ENCODE measurements around the gene BTBD18. TPM values are rescaled to one million over a fixed set of nuclear protein-coding genes. Genes with fewer than 3 reads are reported as not detected.

The BTBD18 gene, protein sequence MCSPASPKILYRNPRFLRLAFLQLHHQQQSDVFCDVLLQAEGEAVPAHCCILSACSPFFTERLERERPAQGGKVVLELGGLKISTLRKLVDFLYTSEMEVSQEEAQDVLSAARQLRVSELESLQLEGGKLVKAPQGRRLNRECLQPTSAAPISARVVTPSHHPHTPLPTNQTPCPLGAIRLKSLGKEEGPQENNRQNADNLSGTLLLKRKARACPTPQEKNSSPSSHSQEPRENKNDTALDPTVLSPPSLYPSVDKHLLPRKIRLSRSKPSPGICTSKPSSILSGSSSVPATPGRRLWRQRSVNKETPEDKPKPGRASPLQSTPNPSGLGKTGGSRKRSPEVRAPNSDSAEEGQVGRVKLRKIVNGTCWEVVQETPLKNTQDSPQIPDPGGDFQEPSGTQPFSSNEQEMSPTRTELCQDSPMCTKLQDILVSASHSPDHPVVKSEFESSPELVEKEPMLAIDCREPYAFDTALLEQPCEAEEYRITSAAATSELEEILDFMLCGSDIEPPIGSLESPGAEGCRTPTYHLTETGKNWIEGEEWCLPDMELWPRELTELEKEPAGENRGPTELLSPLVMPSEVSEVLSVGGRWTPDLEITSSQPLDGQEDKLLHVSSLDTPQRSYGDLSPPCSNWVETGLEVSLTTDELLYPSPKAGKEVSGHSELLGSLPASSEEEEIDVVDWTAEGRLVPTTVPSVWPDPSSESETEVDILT
- not detected in 2 replicates for total RNA-seq

DNA sequence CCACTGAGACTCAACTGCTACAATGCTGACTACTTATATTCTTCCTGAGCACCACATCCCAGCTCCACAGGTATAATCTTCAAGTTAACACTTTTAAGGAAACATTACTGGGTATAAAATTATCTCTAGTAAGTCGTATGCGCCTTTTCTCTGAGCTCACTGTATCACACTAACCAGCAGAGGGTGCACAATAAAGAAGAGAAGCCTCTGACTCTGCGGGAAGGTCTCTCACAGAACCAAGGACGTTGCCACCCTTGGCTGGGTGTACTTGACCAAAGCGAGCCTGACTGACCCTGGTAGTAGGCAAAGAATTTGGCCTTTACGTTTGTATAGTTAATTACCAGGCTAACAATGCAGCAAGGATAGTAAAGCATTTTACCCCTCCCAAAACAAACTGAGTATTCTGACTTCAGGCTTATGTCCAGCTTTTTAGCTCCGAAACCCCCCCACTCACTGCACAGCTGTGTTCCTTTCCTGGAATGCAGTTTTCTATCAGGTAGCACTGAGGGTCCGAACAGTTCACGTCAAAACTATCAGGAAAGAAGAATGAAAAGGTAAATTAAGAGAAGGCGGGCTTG, at the start of gene BTBD18:
TSS of gene BTBD18 (minus strand) at position 144 of the 578 bp plus-strand sequence. CDS start 631 bp downstream, outside the sequence.

DNA sequence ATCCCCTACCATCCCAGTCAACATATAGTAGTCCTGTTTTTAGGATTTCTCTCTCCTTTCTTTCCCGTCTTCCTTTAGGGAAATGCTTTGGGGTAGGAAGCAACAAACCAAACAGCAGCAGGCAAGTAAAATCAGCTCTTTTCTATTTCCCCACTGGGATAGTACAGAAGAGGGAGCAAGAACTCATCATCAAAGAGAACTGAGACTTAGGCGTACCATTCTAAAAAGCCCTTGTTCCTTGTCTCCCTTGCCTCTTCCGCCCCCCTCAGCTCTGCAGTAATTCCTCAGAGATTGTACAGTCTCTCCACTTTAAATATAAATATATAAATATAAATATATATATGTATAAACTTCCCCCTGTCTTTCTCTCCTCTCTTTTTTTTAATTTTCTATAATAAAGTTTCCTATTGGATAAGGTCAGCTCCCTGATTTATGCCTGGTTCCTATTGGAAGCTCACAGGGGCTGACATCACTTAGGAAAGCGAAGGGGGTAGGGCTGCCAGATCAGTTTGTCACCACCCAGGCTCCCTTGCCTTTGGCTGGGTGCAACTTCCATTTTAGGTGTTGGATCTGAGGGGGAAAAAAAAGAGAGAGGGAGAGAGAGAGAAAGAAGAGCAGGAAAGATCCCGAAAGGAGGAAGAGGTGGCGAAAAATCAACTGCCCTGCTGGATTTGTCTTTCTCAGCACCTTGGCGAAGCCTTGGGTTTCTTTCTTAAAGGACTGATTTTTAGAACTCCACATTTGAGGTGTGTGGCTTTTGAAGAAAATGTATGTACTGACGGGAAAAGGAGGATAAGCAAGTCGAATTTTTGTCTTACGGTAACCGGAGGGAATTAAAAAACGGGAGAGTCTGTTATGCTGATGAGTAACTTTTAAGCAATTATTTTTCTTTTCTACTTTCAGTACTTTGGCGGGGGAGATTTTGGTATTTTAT, 9.9 kb upstream of the BTBD18 start, which contains the start of gene CTNND1:
TSS of gene CTNND1 (plus strand) at position 502 of the 934 bp plus-strand sequence. CDS start 29,677 bp downstream, outside the sequence.

DNA sequence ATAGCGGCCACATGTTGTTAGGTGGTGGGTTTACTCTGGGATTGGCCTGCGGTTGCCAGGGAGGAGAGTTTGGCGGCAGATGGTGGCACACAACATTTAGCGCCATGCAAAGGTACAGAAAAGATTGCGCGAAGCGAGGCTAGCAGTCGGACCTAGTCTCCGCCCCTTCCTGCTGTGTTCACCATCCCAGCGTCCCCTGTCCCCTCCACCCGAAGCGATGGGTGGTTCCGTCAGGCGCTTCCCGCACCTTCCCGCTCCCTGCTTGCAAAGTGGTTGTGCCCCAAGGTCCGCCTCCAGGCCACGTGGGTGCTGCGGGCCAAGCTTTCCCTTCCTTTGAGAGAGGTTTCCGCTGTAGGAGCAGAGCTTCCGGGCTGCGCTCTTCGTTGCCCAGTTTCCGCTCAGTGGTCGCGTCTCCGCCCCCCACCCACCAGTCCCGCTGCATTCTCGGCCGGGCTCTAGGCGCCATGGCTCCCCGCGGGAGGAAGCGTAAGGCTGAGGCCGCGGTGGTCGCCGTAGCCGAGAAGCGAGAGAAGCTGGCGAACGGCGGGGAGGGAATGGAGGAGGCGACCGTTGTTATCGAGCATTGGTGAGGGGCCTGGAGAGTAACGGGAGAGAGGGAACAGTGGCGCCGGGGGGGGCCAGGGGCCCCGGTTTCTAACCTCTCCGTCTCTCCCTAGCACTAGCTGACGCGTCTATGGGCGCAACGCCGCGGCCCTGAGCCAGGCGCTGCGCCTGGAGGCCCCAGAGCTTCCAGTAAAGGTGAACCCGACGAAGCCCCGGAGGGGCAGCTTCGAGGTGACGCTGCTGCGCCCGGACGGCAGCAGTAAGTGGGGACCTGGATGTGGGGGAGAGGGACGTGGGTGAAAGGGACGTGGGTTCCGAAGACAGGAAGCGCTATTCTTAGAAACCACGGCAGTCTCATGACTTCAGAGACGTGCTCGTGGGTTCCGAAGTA, 10.2 kb downstream of the BTBD18 start, which contains the start of gene SELENOH:
TSS of gene SELENOH (plus strand) at position 360 of the 955 bp plus-strand sequence. CDS start at position 465, 105 bp downstream.

DNA sequence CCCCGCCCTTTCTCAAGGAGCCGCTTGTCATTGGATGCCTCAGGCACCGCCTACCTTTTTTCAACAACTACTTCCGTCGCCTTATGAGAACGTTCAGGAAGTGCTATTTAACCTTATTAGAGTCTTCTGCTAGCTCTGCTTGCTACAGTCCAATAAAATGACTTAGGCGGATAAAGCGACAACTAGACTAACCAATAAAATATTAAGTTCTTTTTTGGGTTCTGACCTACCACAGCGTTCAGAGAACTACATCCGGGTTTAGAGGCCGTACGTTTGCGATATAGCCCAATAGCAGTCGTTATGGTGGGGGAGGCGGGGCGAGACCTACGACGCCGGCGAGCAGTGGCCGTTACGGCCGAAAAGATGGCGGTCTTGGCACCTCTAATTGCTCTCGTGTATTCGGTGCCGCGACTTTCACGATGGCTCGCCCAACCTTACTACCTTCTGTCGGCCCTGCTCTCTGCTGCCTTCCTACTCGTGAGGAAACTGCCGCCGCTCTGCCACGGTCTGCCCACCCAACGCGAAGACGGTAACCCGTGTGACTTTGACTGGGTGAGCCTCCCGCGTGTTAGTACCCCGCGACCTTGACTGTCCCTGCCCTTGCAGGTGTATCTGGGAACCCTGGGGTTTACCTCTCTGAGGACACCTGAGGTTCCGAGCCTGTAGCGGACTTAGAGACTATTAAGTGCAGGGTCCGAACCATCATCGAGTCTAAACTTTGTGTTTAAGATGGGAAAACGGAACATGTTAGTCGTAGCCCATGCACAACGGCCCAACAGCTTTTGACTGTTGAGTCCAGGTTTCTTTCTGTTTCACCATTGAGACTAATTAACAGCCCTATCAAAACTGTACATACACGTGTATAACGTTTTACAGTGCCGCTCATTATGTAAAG, 39.1 kb downstream of the BTBD18 start, which contains the start of gene TMX2:
TSS of gene TMX2 (plus strand) at position 338 of the 895 bp plus-strand sequence. CDS start at position 364, 26 bp downstream.

DNA sequence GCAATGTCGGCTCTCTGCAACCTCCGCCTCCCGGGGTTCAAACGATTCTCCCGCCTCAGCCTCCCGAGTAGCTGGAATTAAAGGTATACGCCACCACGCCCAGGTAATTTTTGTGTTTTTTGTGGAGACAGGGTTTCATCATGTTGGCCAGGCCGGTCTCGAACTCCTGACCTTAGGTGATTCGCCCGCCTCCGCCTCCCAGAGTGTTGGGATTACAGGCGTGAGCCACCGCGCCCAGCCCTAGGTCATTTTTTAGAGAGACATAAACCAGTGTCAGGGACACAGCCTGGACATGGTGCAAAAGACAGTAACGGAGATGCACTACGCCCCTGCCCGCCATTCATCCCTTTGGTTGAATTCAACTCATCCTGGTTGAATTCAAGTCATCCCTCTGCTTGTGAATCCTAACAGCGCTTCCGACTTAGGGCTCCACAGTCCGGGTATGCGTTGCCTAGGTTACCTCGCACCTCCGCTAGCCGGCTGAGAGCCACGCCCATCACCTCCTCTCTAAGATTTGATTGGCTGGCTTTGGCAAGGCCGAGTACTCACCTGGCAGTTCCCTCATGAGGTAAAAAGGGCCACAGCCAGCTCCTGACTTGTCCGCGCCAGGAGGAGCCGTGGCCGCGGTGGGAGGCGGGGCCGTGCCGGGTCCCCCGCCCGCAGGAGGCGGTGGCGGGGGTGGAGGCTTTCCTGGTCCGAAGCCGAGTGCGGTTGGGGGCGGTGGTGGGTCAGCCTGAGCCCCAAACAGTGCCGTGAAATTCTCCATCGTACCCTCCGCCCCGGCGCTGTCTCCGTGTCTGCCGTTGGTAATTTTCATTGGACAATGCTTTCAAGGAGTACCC, 40.0 kb downstream of the BTBD18 start, which contains the start of gene MED19:
TSS of gene MED19 (minus strand) at position 802 of the 842 bp plus-strand sequence. CDS start at position 766, 36 bp downstream.

Other genes with a start within 250 kb of the BTBD18 start
- 2.0 and 2.1 TPM in 2 replicates for gene SLC43A1, start 236.1 kb downstream of the BTBD18 start, total RNA-seq
- gene TIMM10, start 221.1 kb downstream of the BTBD18 start, total RNA-seq = 32.3 and 69.0 TPM in 2 replicates
- gene SMTNL1, start 214.2 kb downstream of the BTBD18 start, total RNA-seq = not detected in 2 replicates
- gene UBE2L6, start 184.1 kb downstream of the BTBD18 start, total RNA-seq = 10.3 and 48.4 TPM in 2 replicates
- 0.68 and 10.0 TPM in 2 replicates for gene SERPING1, start 154.1 kb downstream of the BTBD18 start, total RNA-seq
- gene YPEL4, start 101.9 kb downstream of the BTBD18 start, total RNA-seq = under 0.01 and 0.07 TPM in 2 replicates
- gene CLP1, start 94.1 kb downstream of the BTBD18 start, total RNA-seq = 22.4 and 24.9 TPM in 2 replicates
- gene ZDHHC5, start 83.7 kb downstream of the BTBD18 start, total RNA-seq = 45.5 and 79.9 TPM in 2 replicates
- gene MED19, start 39.6 kb downstream of the BTBD18 start, total RNA-seq = 13.8 and 18.8 TPM in 2 replicates
- 89.5 and 95.5 TPM in 2 replicates for gene TMX2, start 39.2 kb downstream of the BTBD18 start, total RNA-seq
- 73.5 and 83.4 TPM in 2 replicates for gene SELENOH, start 10.3 kb downstream of the BTBD18 start, total RNA-seq
- 174 and 308 TPM in 2 replicates for gene CTNND1, start 10.0 kb upstream of the BTBD18 start, total RNA-seq

All from nasal cavity respiratory epithelium epithelial cell of viscerocranial mucosa (primary cell).